IPS-NIHi7 (cell line): ENCODE results near the gene SEMA3A.

ENCODE experiments used
- DNase-seq: peaks from one replicate; pipeline ENCODE4 v3.0.0; 2012; ENCODE audit warnings: mixed read lengths; ENCODE audit errors: extremely low spot score

The SEMA3A gene

GRCh38 chr7:83931968-83932367 lies 262.6 kb downstream of the SEMA3A start:
- DNase-seq, result no peak

DNA sequence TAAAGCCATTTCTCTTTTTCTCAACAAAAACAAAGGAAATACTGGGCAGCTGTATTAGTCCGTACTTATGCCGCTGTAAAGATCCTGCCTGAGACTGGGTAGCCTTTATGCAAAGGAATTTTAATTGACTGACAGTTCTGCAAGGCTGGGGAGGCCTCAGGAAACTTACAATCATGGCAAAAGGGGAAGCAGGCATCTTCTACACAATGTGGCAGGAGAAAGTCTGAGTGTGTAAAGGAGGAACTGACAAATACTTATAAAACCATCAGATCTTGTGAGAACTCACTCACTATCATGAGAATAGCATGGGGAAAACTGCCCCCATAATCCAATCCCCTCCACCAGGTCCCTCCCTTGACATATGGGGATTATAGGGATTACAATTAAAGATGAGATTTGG lies 264.3 kb downstream of the SEMA3A start:
- DNase-seq, result no peak

DNA sequence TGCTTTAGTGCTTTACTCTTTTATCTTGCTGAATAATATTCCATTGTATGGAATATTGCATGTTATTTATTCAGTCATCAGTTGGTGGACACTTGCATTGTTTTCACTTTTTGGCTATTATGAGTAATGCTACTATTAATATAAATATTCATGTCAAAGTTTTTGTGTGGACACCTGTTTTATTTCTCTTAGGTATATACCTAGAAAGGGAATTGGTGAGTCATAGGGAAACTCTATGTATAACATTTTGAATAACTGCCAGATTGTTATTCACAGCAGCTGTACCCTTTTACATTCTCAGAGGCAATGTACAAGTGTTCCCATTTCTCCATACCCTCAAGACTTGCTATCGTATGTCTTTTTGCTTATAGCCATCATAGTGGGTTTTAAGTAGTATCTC lies 268.7 kb downstream of the SEMA3A start:
- no peak for DNase-seq

DNA sequence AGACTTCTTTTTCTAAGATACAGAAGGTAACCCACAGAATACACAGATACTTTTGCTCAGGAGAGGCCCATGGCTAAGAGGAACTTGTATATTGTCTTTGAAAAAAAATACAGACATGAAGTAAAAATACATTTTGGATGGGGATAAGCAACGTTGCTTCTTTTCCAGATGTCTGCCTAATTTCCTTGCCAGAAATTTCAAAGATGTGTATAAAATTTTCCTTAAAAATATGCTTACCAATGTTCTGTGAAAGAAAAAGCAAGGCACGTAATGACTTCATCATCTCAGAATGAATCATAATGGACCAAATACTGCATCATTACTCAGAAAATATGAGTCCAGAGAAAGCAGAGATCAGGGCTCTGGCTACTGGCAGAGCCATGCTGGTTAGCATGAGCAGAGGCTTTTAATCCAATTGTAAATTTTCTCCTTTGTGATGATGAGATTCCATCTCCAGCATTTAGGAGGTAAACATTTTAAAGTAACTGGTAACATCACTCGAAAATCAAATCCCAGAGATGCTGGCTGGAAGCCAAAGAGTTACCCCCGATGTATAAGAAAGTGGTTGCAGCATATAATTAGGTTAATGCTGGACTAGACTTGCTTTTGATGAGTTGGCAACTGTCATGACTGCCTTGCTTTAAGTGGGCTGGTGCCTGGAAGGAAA lies 272.5 kb downstream of the SEMA3A start:
- DNase-seq, result no peak

DNA sequence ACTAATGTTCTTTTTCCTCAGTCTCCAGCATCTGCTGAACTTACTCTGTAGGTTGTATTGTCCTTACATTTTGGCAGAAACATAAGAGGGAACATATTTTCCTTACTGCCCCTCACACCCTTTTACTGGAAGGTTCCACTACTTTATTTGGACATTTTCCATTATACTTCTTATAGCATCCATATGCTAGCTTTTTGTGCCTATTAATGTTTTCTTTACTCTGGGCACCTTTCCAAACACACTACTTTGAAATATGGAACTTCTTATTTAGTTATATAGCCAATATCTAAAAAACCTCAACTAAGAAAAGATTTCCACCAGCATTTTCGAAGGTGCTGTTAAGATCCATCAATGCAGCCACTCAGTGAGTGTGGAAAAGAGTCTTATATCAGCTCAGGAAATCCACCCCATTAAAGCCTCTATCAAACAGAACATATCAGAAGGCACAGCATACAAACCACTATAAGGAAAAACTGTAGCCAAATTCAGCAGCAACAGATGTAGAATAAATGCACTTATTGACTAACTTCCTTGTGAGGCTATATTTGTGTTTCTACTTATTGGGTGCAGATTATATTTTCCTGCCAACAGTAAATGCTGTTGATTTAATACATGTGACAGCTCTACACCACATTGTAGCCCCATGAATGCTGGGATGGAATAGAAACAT lies 273.2 kb downstream of the SEMA3A start:
- no peak for DNase-seq

DNA sequence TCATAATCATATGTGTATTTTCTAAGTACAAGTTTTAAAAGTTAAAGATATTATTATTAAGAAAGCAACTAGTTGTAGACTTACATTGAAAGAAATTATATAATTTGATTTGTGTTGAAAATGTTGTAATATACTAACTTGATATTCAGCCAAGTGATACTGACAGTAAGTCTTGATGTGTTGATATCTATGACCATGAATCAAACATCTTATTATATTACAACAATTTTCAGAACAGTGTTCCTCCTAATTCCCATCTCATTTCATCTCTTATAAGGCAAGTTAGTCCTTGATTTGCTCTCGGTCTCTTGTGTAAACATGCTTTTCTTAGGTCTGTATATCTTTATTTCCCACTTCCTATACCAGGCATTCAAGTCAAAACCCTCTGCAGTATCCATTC lies 276.4 kb downstream of the SEMA3A start:
- no peak for DNase-seq

DNA sequence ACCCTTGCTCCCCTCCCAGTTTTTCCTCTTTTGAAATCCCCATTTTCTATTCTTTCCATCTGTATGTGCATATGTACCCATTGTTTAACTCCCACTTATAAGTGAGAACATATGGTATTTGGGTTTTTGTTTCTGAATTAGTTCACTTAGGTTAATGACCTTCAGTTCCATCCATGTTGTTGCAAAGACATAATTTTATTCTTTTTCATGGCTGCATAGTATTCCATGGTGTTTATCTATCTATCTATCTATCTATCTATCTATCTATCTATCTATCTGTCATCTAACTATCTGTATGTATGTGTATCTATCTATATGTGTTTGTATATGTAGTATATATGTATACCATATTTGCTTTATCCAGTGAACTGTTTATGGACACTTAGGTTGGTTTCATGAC lies 281.4 kb downstream of the SEMA3A start:
- DNase-seq, result no peak

DNA sequence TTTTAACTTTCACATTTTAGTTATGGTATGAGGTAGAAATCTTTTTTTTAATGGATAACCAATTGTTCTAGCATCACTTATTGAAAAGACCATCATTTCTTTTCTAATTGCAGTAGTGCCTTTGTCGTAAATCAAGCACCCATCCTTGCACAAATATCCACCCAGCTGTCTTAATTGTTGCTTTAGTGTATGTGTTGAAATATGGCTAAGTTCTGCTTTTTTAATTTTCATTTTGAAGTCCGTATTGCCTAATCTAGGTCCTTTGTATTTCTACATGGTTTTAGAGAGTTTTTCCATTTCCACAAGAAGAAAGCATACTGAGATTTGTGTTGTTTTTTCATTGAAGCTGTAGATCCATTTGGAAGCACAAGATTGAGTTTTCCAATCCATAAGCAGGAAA lies 286.1 kb downstream of the SEMA3A start:
- no peak for DNase-seq
